Keratinocyte (primary cell): ENCODE data around the gene CNTNAP2. TPM values are rescaled to one million over a fixed set of nuclear protein-coding genes. Genes with fewer than 3 reads are reported as not detected.

ENCODE experiments used
- DNase-seq: peaks from one replicate; pipeline ENCODE4 v3.0.0-alpha.2; 2011; ENCODE audit warnings: low read depth, missing footprints, low spot score
- FAIRE-seq: peaks from 2 replicates; lab custom pipeline; 2011; peaks lifted over from hg19 to GRCh38; lab: Jason Lieb, UNC
- H2AFZ ChIP-seq: 2 replicates; pipeline ENCODE4 v1.6.0; 2012; ENCODE audit warnings: low read length, control low read depth, inconsistent platforms; ENCODE audit not compliant: control insufficient read depth
- H3K27ac ChIP-seq: 2 replicates; pipeline ENCODE4 v1.5.1; 2011; ENCODE audit warnings: low read length; ENCODE audit not compliant: control insufficient read depth, insufficient read depth
- H3K27me3 ChIP-seq: 3 replicates; pipeline ENCODE4 v1.6.0; 2011; ENCODE audit warnings: low read length; ENCODE audit not compliant: control insufficient read depth, insufficient read depth; ENCODE audit errors: extremely low read depth
- H3K36me3 ChIP-seq, 2 experiments: 2 replicates in 1 of 2; 3 replicates in 1 of 2; pipeline ENCODE4 v1.5.1; 2011; ENCODE audit warnings: low read length in 2 of 2, mild to moderate bottlenecking in 1 of 2; ENCODE audit not compliant: control insufficient read depth in 2 of 2, insufficient read depth in 2 of 2; ENCODE audit errors: extremely low read depth in 1 of 2
- H3K4me1 ChIP-seq: 3 replicates; pipeline ENCODE4 v1.5.1; 2011; ENCODE audit warnings: low read length; ENCODE audit not compliant: control insufficient read depth, insufficient read depth; ENCODE audit errors: extremely low read depth
- H3K4me2 ChIP-seq: 3 replicates; pipeline ENCODE4 v1.6.0; 2011; ENCODE audit warnings: low read depth, low read length; ENCODE audit not compliant: control insufficient read depth, insufficient read depth; ENCODE audit errors: extremely low read depth
- H3K4me3 ChIP-seq, 3 experiments: fragments of 200-600 bp in 1 of 3; sonication (generic) in 1 of 3; 2 replicates in 2 of 3; 3 replicates in 1 of 3; pipeline ENCODE4 v1.5.1; 2011 to 2016; ENCODE audit warnings: low read length in 3 of 3, mild to moderate bottlenecking in 3 of 3, control low read depth in 2 of 3, inconsistent platforms in 1 of 3, low read depth in 1 of 3, mixed read lengths in 1 of 3, mixed run types in 1 of 3, moderate library complexity in 1 of 3; ENCODE audit not compliant: control insufficient read depth in 2 of 3, insufficient read depth in 2 of 3; ENCODE audit errors: extremely low read depth in 1 of 3
- H3K79me2 ChIP-seq: 2 replicates; pipeline ENCODE4 v1.6.0; 2012; ENCODE audit warnings: low read length; ENCODE audit not compliant: control insufficient read depth, insufficient read depth
- H3K9ac ChIP-seq: 3 replicates; pipeline ENCODE4 v1.6.0; 2011; ENCODE audit warnings: low read length; ENCODE audit not compliant: control insufficient read depth, insufficient read depth; ENCODE audit errors: extremely low read depth
- H3K9me1 ChIP-seq: 3 replicates; pipeline ENCODE4 v1.6.0; 2011; ENCODE audit warnings: low read length; ENCODE audit not compliant: control insufficient read depth, insufficient read depth; ENCODE audit errors: extremely low read depth
- H3K9me3 ChIP-seq: 2 replicates; pipeline ENCODE4 v1.5.1; 2012; ENCODE audit warnings: low read depth, low read length; ENCODE audit not compliant: control insufficient read depth
- H4K20me1 ChIP-seq: 3 replicates; pipeline ENCODE4 v1.6.0; 2011; ENCODE audit warnings: low read length; ENCODE audit not compliant: control insufficient read depth, insufficient read depth; ENCODE audit errors: extremely low read depth
- EZH2 ChIP-seq: IDR thresholded peaks from one replicate; pipeline ENCODE4 v1.6.1; 2012; ENCODE audit warnings: inconsistent platforms, mild to moderate bottlenecking, low read length, moderate library complexity
- dilution Hi-C: fragments of 300-500 bp; cut with MboI; formaldehyde crosslinking; loops from one replicate; pipeline ENCODE4 v1.7.0; 2020; ENCODE audit warnings: low sequenced_read_pairs; ENCODE audit not compliant: extremely low pct_ligation_motif_present
- polyA plus RNA-seq, 5 experiments: library from polyadenylated mRNA; depleted of rRNA in 3 of 5; stranded (reverse) in 3 of 5; stranded (forward) in 1 of 5; unstranded in 1 of 5; fragments of >200 nt; gene quantifications; 1 replicate in 1 of 5; 2 replicates in 3 of 5; 3 replicates in 1 of 5; pipeline versions ENCODE4 v1.2.1 to v1.2.3, GENCODE V29; 2011 to 2012; ENCODE audit warnings: missing spikeins in 2 of 5, low read depth in 1 of 5, low replicate concordance in 1 of 5
- TF ChIP-seq, protein P1 (sequence below), 3 experiments: IDR thresholded peaks in 1 of 3; conservative IDR thresholded peaks in 1 of 3; optimal IDR thresholded peaks in 1 of 3; 2 replicates in 2 of 3; 3 replicates in 1 of 3; pipeline versions ENCODE3 to v1.5.1; 2011; ENCODE audit warnings: low read length in 3 of 3, mild to moderate bottlenecking in 3 of 3, moderate library complexity in 2 of 3, control low read depth in 1 of 3, inconsistent platforms in 1 of 3; ENCODE audit not compliant: insufficient read depth in 2 of 3; ENCODE audit errors: extremely low read depth in 1 of 3

CNTNAP2 gene
- polyA plus RNA-seq, 1 donor (not counting 4 experiments of a cell fraction or from before 2014, with no cell fraction given) = 1.4 TPM

- Histone ChIP-seq H3K4me1 (peaks cover 10% of the 10 kb centered on the region), H3K9ac (no peak overlapping the region), H3K27ac (no peak overlapping the region), H3K9me1 (no peaks in the 10 kb centered on the region), H4K20me1 (no peaks in the 10 kb centered on the region), H2AFZ (no peak overlapping the region), H3K27me3 (peaks cover 4% of the 10 kb centered on the region), H3K9me3 (no peaks in the 10 kb centered on the region), H3K36me3 (no peaks in the 10 kb centered on the region), H3K4me2 (no peak overlapping the region), H3K4me3 (no peak overlapping the region), H3K79me2 (no peaks in the 10 kb centered on the region)
- DNase-seq (no peak), FAIRE-seq (no peak)
- dilution Hi-C loops = no loop called here
- no peak for TF ChIP-seq EZH2
- TF ChIP-seq, protein P1, sequence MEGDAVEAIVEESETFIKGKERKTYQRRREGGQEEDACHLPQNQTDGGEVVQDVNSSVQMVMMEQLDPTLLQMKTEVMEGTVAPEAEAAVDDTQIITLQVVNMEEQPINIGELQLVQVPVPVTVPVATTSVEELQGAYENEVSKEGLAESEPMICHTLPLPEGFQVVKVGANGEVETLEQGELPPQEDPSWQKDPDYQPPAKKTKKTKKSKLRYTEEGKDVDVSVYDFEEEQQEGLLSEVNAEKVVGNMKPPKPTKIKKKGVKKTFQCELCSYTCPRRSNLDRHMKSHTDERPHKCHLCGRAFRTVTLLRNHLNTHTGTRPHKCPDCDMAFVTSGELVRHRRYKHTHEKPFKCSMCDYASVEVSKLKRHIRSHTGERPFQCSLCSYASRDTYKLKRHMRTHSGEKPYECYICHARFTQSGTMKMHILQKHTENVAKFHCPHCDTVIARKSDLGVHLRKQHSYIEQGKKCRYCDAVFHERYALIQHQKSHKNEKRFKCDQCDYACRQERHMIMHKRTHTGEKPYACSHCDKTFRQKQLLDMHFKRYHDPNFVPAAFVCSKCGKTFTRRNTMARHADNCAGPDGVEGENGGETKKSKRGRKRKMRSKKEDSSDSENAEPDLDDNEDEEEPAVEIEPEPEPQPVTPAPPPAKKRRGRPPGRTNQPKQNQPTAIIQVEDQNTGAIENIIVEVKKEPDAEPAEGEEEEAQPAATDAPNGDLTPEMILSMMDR (optimal IDR thresholded peaks at IDR 0.05 in 1 of 3, IDR thresholded peaks at IDR 0.05 in 1 of 3, conservative IDR thresholded peaks at IDR 0.05 in 1 of 3; ENCODE audit: extremely low read depth in 1 of 3, insufficient read depth in 2 of 3, low read length in 3 of 3) = no peak
Measured at GRCh38 chr7:148304456-148304855, 2187.9 kb downstream of the CNTNAP2 start.

DNA sequence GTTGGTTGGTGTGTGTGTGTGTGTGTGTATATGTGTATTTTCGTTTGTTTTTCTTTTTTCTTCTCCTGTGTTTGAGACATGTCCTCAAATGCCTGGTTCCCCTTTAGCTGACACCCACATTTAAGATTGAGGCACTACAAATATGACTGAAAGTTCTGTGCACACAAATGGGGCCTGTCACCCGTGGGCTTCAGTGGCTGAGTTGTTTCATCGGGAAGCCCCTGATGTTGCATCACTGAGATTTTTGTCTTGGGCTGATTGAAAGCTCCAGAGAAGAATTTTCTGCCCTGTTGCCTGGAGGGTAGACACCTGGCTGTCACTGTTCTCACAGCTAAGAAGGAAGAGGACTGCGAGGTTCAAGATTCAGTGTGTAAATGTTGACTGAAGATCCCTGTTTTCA is 2190.2 kb downstream of the CNTNAP2 start:
- no peaks in the 10 kb centered on the region for H4K20me1 ChIP-seq
- TF ChIP-seq, protein P1 (optimal IDR thresholded peaks at IDR 0.05 in 1 of 3, IDR thresholded peaks at IDR 0.05 in 1 of 3, conservative IDR thresholded peaks at IDR 0.05 in 1 of 3; ENCODE audit: extremely low read depth in 1 of 3, insufficient read depth in 2 of 3, low read length in 3 of 3) = no peak
- TF ChIP-seq EZH2 = no peak
- H3K4me2 ChIP-seq = no peak overlapping the region
- H3K9me1 ChIP-seq = no peaks in the 10 kb centered on the region
- dilution Hi-C loops = no loop called here
- no peak overlapping the region for H2AFZ ChIP-seq
- no peak overlapping the region for H3K27ac ChIP-seq
- FAIRE-seq = no peak
- H3K79me2 ChIP-seq = no peaks in the 10 kb centered on the region
- no peaks in the 10 kb centered on the region for H3K36me3 ChIP-seq
- DNase-seq = no peak
- H3K27me3 ChIP-seq = peaks cover 4% of the 10 kb centered on the region
- no peaks in the 10 kb centered on the region for H3K9me3 ChIP-seq
- H3K4me1 ChIP-seq = peaks cover 10% of the 10 kb centered on the region
- H3K9ac ChIP-seq = no peak overlapping the region
- no peak overlapping the region for H3K4me3 ChIP-seq
